GM21576 (cell line): ENCODE measurements around the gene MYO1B.
A peak's percentile ranks its signal among the peaks of the same experiment; 100 is the strongest.

ENCODE experiments used
- ATAC-seq: cut with Tn5 transposase; IDR thresholded peaks from one replicate; pipeline ENCODE4 v1.9.1; 2021; ENCODE audit warnings: mild to moderate bottlenecking, moderate library complexity; ENCODE audit not compliant: unreplicated experiment

Gene MYO1B

GRCh38 chr2:191296083-191297006, 51.1 kb downstream of the MYO1B start:
- no peak for ATAC-seq

- no peak for ATAC-seq
These were observed 51.8 kb downstream of the MYO1B start for GRCh38 chr2:191297033-191297432.

- ATAC-seq = no peak
These were observed 53.1 kb downstream of the MYO1B start for GRCh38 chr2:191298306-191298705.

- no peak for ATAC-seq
These were observed 53.8 kb downstream of the MYO1B start for GRCh38 chr2:191299010-191299409.

- ATAC-seq = no peak
These were observed 54.7 kb downstream of the MYO1B start for GRCh38 chr2:191299866-191300265.

- ATAC-seq = no peak
These were observed 56.8 kb downstream of the MYO1B start for GRCh38 chr2:191301971-191302370.

GRCh38 chr2:191302459-191303139, 57.4 kb downstream of the MYO1B start:
- peak; percentile 82 for ATAC-seq

- no peak for ATAC-seq
These were observed 58.2 kb downstream of the MYO1B start for GRCh38 chr2:191303140-191304005.

GRCh38 chr2:191304939-191305875, 60.0 kb downstream of the MYO1B start:
- no peak for ATAC-seq

- no peak for ATAC-seq
These were observed 62.8 kb downstream of the MYO1B start for GRCh38 chr2:191308026-191308425.

GRCh38 chr2:191311156-191311555, 66.0 kb downstream of the MYO1B start:
- no peak for ATAC-seq

GRCh38 chr2:191311627-191312026, 66.4 kb downstream of the MYO1B start:
- ATAC-seq = no peak

GRCh38 chr2:191312163-191312562, 67.0 kb downstream of the MYO1B start:
- no peak for ATAC-seq

- ATAC-seq = no peak
These were observed 67.5 kb downstream of the MYO1B start for GRCh38 chr2:191312662-191313061.

GRCh38 chr2:191314697-191315364, 69.6 kb downstream of the MYO1B start:
- ATAC-seq = no peak

GRCh38 chr2:191315365-191315752, 70.2 kb downstream of the MYO1B start:
- ATAC-seq = no peak

- no peak for ATAC-seq
These were observed 71.2 kb downstream of the MYO1B start for GRCh38 chr2:191316246-191316994.

- ATAC-seq = no peak
These were observed 73.0 kb downstream of the MYO1B start for GRCh38 chr2:191318037-191318728.
